Activated B cell treated with CpG ODN at 0.5 μM for 24 hours (primary cell): ENCODE data around the gene HIBCH. TPM values are rescaled to one million over a fixed set of nuclear protein-coding genes. Genes with fewer than 3 reads are reported as not detected.

Experiments
- ATAC-seq: fragments of 200-7000 bp; cut with Tn5 transposase; one replicate; pipeline ENCODE4 v1.10.0; 2021; ENCODE audit warnings: low read depth, mild to moderate bottlenecking, moderate library complexity
- CTCF ChIA-PET: fragments of 350-600 bp; sonication (Branson Sonifier 250); formaldehyde crosslinking; loops from one replicate; lab custom pipeline; 2021; ENCODE audit warnings: antibody characterized with exemption; lab: Charles Lee
- POLR2A ChIA-PET: fragments of 350-600 bp; sonication (Branson Sonifier 250); formaldehyde crosslinking; loops from one replicate; lab custom pipeline; 2021; ENCODE audit warnings: antibody characterized with exemption; lab: Charles Lee
- DNase-seq: peaks from one replicate; pipeline ENCODE4 v3.0.0; 2022
- H3K27ac Mint-ChIP-seq: one replicate; pipeline ENCODE4 v1.8.0; 2020; ENCODE audit warnings: mixed read lengths
- H3K27me3 Mint-ChIP-seq: one replicate; pipeline ENCODE4 v1.8.0; 2021; ENCODE audit warnings: mixed read lengths
- H3K36me3 Mint-ChIP-seq: one replicate; pipeline ENCODE4 v1.8.0; 2021; ENCODE audit warnings: low read depth, mixed read lengths
- H3K4me1 Mint-ChIP-seq: one replicate; pipeline ENCODE4 v1.8.0; 2021; ENCODE audit warnings: mixed read lengths
- H3K4me3 Mint-ChIP-seq: one replicate; pipeline ENCODE4 v1.8.0; 2020; ENCODE audit warnings: mild to moderate bottlenecking, mixed read lengths
- H3K9me3 Mint-ChIP-seq: one replicate; pipeline ENCODE4 v1.8.0; 2020; ENCODE audit warnings: mixed read lengths
- intact Hi-C: fragments of 100-400 bp; cut with micrococcal nuclease; formaldehyde crosslinking; loops from one replicate; pipeline ENCODE4 v1.15.1; 2024
- total RNA-seq: library from RNA; stranded (reverse); gene quantifications from 2 replicates; pipeline ENCODE4 v1.2.3, GENCODE V29; 2022
- TF ChIP-seq, protein P1 (sequence below): fragments of 200-600 bp; IDR thresholded peaks from one replicate; pipeline ENCODE4 v1.8.0; 2022; ENCODE audit warnings: antibody characterized with exemption, mild to moderate bottlenecking

Gene HIBCH
- total RNA-seq, 1 donor from 2014 or later: 21.2 TPM

DNA sequence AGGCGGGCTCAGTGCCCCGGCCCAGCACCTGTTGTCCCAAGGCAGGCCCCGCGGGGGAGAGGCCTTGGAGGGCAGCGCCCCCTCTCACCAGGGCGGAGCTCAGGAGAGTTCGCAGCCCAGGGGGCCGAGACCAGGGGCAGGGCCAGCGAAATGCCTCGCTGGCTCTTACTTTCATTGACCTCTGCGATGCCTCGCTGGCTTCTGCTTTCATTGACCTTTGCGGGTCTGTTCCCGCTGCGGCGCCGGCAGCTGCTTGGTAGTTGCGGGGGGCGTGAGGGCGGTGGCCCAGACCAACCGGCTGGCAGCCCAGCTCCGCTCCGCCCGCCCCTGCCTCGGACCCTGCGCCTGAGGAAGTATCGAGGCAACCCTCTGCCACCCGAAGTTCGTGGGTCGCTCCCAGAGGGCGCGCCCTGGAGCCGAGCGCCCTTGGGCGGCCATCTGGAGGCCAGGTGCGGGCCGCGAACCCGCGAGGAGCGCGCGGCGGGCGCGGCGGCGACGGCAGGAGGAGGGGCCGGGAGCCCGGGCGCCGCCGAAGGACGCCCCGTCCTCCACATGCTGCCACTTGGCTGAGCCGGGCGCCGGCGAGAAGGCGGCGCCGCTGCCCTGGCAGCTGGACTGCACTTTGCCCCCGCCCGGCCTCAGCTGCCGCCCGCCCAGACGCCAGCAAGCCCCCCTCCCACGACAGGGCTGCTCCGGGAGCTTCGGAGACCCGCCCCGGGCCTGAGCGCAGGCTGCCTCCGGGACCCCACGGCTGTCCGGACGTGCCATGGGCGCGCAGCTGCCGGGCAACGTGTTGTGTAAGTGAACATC, 139.1 kb downstream of the HIBCH start:
- peak overlapping the region; percentile 82 for H3K4me3 Mint-ChIP-seq
- H3K27ac Mint-ChIP-seq: no peak overlapping the region
- no peaks in the 10 kb centered on the region for H3K36me3 Mint-ChIP-seq
- CTCF ChIA-PET: interaction anchor here (1.0 to 1.7 kb wide), 3 partner anchors 9 to 134 kb away, joined by 3 to 8 read pairs (median 4); no protein-coding TSS in a partner anchor
- ATAC-seq (peak; percentile 86), DNase-seq (peak; percentile 54)
- TF ChIP-seq, protein P1, sequence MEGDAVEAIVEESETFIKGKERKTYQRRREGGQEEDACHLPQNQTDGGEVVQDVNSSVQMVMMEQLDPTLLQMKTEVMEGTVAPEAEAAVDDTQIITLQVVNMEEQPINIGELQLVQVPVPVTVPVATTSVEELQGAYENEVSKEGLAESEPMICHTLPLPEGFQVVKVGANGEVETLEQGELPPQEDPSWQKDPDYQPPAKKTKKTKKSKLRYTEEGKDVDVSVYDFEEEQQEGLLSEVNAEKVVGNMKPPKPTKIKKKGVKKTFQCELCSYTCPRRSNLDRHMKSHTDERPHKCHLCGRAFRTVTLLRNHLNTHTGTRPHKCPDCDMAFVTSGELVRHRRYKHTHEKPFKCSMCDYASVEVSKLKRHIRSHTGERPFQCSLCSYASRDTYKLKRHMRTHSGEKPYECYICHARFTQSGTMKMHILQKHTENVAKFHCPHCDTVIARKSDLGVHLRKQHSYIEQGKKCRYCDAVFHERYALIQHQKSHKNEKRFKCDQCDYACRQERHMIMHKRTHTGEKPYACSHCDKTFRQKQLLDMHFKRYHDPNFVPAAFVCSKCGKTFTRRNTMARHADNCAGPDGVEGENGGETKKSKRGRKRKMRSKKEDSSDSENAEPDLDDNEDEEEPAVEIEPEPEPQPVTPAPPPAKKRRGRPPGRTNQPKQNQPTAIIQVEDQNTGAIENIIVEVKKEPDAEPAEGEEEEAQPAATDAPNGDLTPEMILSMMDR: no peak
- peaks cover 20% of the 10 kb centered on the region for H3K4me1 Mint-ChIP-seq
- POLR2A ChIA-PET: interaction anchor here (0.6 to 1.4 kb wide), 4 partner anchors 11 to 418 kb away, joined by 3 to 7 read pairs (median 4); partner anchors contain the start of genes NEMP2 and OSGEPL1
- intact Hi-C loops: loop anchor here (1.0 to 10.0 kb wide), 6 partner anchors 47 to 834 kb away; partner anchors contain the start of genes ASNSD1 and STAT1
- no peaks in the 10 kb centered on the region for H3K9me3 Mint-ChIP-seq
- no peaks in the 10 kb centered on the region for H3K27me3 Mint-ChIP-seq

DNA sequence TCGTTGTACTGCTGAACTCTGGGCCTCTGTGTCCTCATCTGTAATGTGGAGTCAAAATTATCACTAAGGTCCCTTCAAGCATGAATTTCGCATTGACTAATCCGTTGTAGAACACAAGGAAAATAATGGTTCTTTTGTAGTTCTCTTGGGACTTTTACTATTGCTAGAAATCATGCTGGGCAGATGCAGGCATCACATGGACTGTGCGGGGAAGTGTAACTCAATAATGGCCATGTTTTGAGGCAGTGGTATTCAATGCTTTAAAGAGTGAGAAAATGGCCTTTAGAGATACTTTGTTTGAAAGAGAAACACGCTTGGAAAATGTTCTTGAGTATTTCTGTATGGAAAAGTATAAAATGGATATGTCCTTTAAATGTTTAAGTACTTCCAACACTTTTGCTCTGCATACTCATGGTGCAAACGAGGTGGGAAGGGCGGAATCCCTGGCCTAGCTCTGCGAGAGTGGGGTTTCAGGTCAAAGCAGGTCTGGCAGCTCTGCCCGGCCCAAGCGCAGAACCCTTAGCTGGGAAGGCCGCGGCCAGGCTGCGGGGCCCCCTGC, 139.8 kb downstream of the HIBCH start:
- intact Hi-C loops: loop anchor here (1.0 to 10.0 kb wide), 6 partner anchors 47 to 835 kb away; partner anchors contain the start of genes ASNSD1 and STAT1
- H3K9me3 Mint-ChIP-seq: no peaks in the 10 kb centered on the region
- TF ChIP-seq, protein P1: no peak
- H3K4me3 Mint-ChIP-seq: peak overlapping the region; percentile 81
- H3K27me3 Mint-ChIP-seq: no peaks in the 10 kb centered on the region
- ChIA-PET POLR2A (interaction anchor here (0.6 to 1.4 kb wide), 4 partner anchors 12 to 417 kb away, joined by 3 to 4 read pairs (median 4); partner anchors contain the start of genes NEMP2 and OSGEPL1), CTCF (interaction anchor here (1.2 to 1.7 kb wide), 2 partner anchors 90 to 135 kb away, joined by 3 to 8 read pairs; no protein-coding TSS in a partner anchor)
- ATAC-seq (no peak), DNase-seq (no peak)
- H3K36me3 Mint-ChIP-seq: no peaks in the 10 kb centered on the region
- H3K4me1 Mint-ChIP-seq: peaks cover 20% of the 10 kb centered on the region
- peak overlapping the region; percentile 36 for H3K27ac Mint-ChIP-seq

DNA sequence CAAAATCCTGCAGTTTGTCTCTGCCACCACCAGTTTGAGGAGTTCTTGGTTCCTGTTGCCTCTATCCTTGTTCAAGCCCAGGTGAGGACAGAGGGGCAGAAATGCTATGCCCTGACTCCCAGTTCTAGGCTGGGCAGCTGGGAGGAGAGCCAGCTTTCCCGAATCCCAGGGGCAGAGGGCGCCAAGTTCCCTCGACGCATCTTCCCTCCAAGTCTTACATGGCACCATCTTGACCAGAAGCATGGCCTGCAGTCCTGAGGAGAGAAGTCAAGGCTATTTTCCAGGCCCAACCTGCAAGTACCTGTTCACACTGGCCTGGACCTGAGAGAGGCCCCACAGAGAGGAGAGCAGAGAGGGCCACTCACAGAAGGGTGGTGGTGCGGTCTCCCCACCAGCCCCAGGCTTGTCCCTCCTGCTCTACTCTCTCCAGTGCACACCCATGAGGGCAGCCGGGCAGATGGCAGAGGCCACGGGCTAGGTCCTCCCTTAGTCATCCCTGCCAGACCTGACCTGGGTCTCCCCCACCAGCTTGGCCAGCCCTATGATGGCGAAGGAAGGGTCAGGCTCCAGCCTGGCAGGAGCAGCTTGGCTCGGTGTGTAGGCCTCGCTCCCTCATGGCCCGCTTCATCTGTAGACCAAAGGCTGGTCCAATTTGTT, 141.4 kb downstream of the HIBCH start:
- Mint-ChIP-seq H3K4me1 (peaks cover 20% of the 10 kb centered on the region), H3K4me3 (no peak overlapping the region), H3K36me3 (no peaks in the 10 kb centered on the region), H3K9me3 (peaks cover 6% of the 10 kb centered on the region), H3K27me3 (no peaks in the 10 kb centered on the region), H3K27ac (no peak overlapping the region)
- intact Hi-C loops: no loop called here
- ChIA-PET CTCF (no interaction called here), POLR2A (no interaction called here)
- ATAC-seq (no peak), DNase-seq (no peak)
- TF ChIP-seq, protein P1: no peak

DNA sequence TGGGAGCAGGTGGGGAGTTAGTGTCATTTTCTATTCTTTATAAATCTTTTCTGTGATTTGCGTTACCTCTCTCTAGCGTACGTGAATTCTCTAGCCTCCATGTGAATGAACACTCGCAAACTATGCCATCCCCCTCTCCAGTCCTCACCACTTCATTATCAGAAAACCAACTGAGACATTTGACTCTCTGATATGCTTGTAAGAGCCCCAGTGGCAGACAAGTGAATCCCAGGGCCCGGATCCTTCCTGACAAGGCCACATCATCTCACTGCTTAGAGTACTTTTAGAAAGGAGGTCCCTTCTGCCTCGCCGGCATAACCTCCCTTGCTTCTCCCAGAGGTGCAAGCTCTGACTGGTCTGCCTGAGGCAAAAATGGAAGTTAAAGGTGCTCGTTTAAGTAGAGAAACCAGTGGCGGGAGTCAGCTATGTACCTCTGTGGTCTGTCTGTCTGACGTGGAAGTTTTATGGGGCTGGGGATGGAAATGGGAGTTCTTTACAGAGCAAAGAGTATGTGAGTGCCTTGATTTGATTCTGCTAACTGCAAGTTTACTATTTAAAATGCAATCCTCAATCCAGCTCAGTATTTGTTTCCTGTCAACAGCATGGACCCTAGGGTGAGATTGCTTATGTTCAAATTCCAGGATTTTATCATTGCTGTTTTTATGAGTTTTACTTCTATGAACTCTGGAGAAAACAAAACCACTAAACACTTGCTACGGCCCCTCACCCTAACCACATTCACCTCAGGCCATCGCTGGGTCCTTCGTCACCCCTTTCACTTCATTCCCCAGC, 142.2 kb downstream of the HIBCH start:
- TF ChIP-seq, protein P1: no peak
- intact Hi-C loops: no loop called here
- peaks cover 20% of the 10 kb centered on the region for H3K4me1 Mint-ChIP-seq
- no peaks in the 10 kb centered on the region for H3K27me3 Mint-ChIP-seq
- no peaks in the 10 kb centered on the region for H3K36me3 Mint-ChIP-seq
- DNase-seq: no peak
- peaks cover 6% of the 10 kb centered on the region for H3K9me3 Mint-ChIP-seq
- no peak overlapping the region for H3K27ac Mint-ChIP-seq
- ChIA-PET POLR2A (no interaction called here), CTCF (no interaction called here)
- H3K4me3 Mint-ChIP-seq: no peak overlapping the region
- no peak for ATAC-seq
